Activated CD4-positive, alpha-beta T cell treated with anti-CD3 and anti-CD28 coated beads, Interleukin-2, Interleukin-6, amounts not matched to agents 100 ng/mL and 50 ng/mL, durations not matched to agents 16 hours and 8 hours (primary cell): ENCODE results near the gene S100A5.

Experiments used
- DNase-seq: peaks from one replicate; pipeline ENCODE4 v3.0.0-alpha.2; 2020

Gene S100A5

GRCh38 chr1:153503766-153504165, 37.0 kb downstream of the S100A5 start:
- DNase-seq: no peak

- no peak for DNase-seq
Measured at GRCh38 chr1:153498746-153499145, 42.0 kb downstream of the S100A5 start.

DNA sequence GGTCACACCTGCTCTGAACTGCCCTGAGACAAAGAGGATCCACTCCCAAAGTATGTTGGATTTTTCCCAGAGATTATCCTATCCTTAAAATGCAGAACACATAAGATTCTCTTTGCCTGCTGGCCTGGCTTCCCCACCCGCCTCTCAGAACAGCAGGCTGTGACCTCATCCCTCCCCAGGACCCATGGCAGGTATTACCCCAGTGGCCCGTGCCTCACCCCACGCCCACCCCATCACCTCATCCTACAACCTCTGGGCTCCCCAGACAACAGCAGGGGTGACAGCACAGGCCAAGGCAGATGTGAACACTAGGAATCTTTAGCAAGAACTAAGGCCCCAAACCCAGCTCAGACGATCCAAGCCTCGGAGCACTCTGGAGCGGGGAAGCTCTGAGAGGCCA, 45.2 kb downstream of the S100A5 start:
- no peak for DNase-seq

DNA sequence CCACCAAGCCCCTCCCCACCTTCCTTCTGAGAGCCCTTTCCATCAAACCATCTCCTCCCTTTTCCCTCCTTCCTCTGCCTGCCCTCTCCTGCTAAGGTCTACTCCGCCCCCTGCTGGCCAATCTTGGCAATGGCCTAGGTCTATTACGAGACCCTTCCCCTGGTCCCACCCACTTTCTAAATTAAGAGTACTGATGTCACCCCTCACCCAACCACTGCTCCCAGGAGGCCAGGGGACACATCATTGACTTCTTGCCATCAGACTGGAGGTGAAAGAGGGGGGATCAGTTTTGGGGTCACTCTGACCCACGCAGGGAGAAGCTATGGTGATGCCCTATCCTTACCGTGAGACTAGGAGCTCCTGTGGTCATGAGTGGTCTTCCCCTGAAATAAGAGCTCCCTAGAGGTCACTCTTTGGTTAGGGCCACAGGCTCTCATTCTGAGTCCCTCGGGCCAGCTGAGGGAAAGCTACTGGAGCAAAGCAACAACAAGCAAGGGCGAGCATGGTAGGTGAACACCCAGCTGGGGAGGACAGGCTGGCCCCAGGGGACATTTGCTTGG, 45.7 kb downstream of the S100A5 start:
- peak; percentile 86 for DNase-seq

- DNase-seq: no peak
Measured at GRCh38 chr1:153493343-153493960, 47.3 kb downstream of the S100A5 start.

DNA sequence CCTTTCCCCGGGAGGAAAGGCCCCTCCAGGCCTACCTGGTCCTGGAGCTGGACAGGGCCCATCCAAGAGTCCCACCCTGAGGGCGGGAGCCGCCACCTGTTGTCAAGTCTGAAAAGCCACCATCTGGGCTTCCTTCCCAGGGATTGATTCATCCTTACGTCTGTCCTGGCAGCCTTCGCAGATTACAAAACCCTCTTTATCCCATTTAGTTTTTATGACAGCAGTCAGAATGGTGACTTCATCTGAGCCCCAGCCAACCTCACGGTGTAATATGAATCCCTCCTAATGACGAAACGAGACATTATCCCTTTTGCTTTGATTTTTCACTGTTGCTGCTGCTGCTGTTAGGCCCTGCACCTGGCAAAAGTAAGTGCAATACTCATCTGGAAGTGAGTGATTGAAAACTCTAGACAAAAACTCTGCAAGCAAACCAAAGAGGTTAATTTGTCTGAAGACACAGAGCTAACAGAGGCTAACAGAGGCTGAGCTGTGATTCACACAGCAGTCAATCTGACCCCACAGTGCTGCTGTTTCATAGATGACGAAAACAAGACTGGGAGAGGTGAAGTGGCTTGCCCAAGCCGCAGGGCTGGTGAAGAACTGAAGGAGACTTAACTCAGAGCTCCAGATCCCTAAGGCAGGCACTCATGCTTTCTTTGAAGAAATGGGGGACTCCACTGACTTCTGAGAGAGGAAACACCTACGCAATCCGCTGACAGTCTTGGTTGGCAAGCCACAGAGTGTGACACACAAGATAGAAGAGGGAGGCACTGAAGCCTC, 50.3 kb downstream of the S100A5 start:
- DNase-seq: no peak

DNA sequence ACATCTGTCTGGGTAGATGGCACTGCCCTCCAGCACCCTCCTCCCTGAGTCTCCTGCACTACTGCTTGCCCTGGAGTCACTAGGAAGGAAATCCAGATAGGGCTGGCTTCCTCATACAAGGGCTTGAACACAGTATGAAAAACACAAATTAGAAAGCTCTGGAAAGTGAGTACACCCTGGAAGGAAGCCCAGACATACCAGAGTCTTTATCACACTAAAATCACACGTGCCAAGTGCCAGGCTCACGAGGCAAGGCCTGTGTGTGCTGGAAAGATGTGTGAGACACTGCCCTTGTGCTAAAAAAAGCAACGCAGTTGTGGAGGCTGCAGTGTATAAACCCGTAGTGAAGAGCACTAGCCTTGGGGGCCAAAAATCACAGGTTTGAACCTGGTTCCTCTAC, 52.0 kb downstream of the S100A5 start:
- DNase-seq: no peak

DNA sequence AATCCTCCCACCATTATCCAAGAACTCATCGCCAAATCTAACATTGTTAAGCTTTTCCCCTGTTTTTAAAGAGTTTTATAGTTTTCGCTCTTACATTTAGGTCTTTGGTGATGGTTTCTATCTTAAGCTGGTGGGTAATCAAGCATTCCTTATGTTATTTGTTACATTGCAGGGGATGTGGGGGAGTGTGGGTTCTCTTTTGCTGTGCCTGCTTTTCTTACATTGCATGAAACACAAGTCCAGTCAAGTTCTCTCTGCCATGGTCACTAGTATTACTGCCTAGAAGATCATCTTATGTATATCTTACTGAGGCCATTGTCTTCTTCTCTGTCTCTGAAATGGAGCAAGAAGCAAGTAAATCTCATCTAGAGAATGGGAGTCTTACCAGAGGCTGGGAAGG, 53.0 kb downstream of the S100A5 start:
- no peak for DNase-seq
